Keratinocyte (primary cell): ENCODE results near the gene CYP46A1. TPM values are rescaled to one million over a fixed set of nuclear protein-coding genes. Genes with fewer than 3 reads are reported as not detected.

Experiments used
- DNase-seq: peaks from one replicate; pipeline ENCODE4 v3.0.0-alpha.2; 2011; ENCODE audit warnings: low read depth, missing footprints, low spot score
- FAIRE-seq: peaks from 2 replicates; lab custom pipeline; 2011; peaks lifted over from hg19 to GRCh38; lab: Jason Lieb, UNC
- H2AFZ ChIP-seq: 2 replicates; pipeline ENCODE4 v1.6.0; 2012; ENCODE audit warnings: low read length, control low read depth, inconsistent platforms; ENCODE audit not compliant: control insufficient read depth
- H3K27ac ChIP-seq: 2 replicates; pipeline ENCODE4 v1.5.1; 2011; ENCODE audit warnings: low read length; ENCODE audit not compliant: control insufficient read depth, insufficient read depth
- H3K27me3 ChIP-seq: 3 replicates; pipeline ENCODE4 v1.6.0; 2011; ENCODE audit warnings: low read length; ENCODE audit not compliant: control insufficient read depth, insufficient read depth; ENCODE audit errors: extremely low read depth
- H3K36me3 ChIP-seq, 2 experiments: 2 replicates in 1 of 2; 3 replicates in 1 of 2; pipeline ENCODE4 v1.5.1; 2011; ENCODE audit warnings: low read length in 2 of 2, mild to moderate bottlenecking in 1 of 2; ENCODE audit not compliant: control insufficient read depth in 2 of 2, insufficient read depth in 2 of 2; ENCODE audit errors: extremely low read depth in 1 of 2
- H3K4me1 ChIP-seq: 3 replicates; pipeline ENCODE4 v1.5.1; 2011; ENCODE audit warnings: low read length; ENCODE audit not compliant: control insufficient read depth, insufficient read depth; ENCODE audit errors: extremely low read depth
- H3K4me2 ChIP-seq: 3 replicates; pipeline ENCODE4 v1.6.0; 2011; ENCODE audit warnings: low read depth, low read length; ENCODE audit not compliant: control insufficient read depth, insufficient read depth; ENCODE audit errors: extremely low read depth
- H3K4me3 ChIP-seq, 3 experiments: fragments of 200-600 bp in 1 of 3; sonication (generic) in 1 of 3; 2 replicates in 2 of 3; 3 replicates in 1 of 3; pipeline ENCODE4 v1.5.1; 2011 to 2016; ENCODE audit warnings: low read length in 3 of 3, mild to moderate bottlenecking in 3 of 3, control low read depth in 2 of 3, inconsistent platforms in 1 of 3, low read depth in 1 of 3, mixed read lengths in 1 of 3, mixed run types in 1 of 3, moderate library complexity in 1 of 3; ENCODE audit not compliant: control insufficient read depth in 2 of 3, insufficient read depth in 2 of 3; ENCODE audit errors: extremely low read depth in 1 of 3
- H3K79me2 ChIP-seq: 2 replicates; pipeline ENCODE4 v1.6.0; 2012; ENCODE audit warnings: low read length; ENCODE audit not compliant: control insufficient read depth, insufficient read depth
- H3K9ac ChIP-seq: 3 replicates; pipeline ENCODE4 v1.6.0; 2011; ENCODE audit warnings: low read length; ENCODE audit not compliant: control insufficient read depth, insufficient read depth; ENCODE audit errors: extremely low read depth
- H3K9me1 ChIP-seq: 3 replicates; pipeline ENCODE4 v1.6.0; 2011; ENCODE audit warnings: low read length; ENCODE audit not compliant: control insufficient read depth, insufficient read depth; ENCODE audit errors: extremely low read depth
- H3K9me3 ChIP-seq: 2 replicates; pipeline ENCODE4 v1.5.1; 2012; ENCODE audit warnings: low read depth, low read length; ENCODE audit not compliant: control insufficient read depth
- H4K20me1 ChIP-seq: 3 replicates; pipeline ENCODE4 v1.6.0; 2011; ENCODE audit warnings: low read length; ENCODE audit not compliant: control insufficient read depth, insufficient read depth; ENCODE audit errors: extremely low read depth
- EZH2 ChIP-seq: IDR thresholded peaks from one replicate; pipeline ENCODE4 v1.6.1; 2012; ENCODE audit warnings: inconsistent platforms, mild to moderate bottlenecking, low read length, moderate library complexity
- dilution Hi-C: fragments of 300-500 bp; cut with MboI; formaldehyde crosslinking; loops from one replicate; pipeline ENCODE4 v1.7.0; 2020; ENCODE audit warnings: low sequenced_read_pairs; ENCODE audit not compliant: extremely low pct_ligation_motif_present
- polyA plus RNA-seq, 5 experiments: library from polyadenylated mRNA; depleted of rRNA in 3 of 5; stranded (reverse) in 3 of 5; stranded (forward) in 1 of 5; unstranded in 1 of 5; fragments of >200 nt; gene quantifications; 1 replicate in 1 of 5; 2 replicates in 3 of 5; 3 replicates in 1 of 5; pipeline versions ENCODE4 v1.2.1 to v1.2.3, GENCODE V29; 2011 to 2012; ENCODE audit warnings: missing spikeins in 2 of 5, low read depth in 1 of 5, low replicate concordance in 1 of 5
- TF ChIP-seq, protein P1 (sequence below), 3 experiments: IDR thresholded peaks in 1 of 3; conservative IDR thresholded peaks in 1 of 3; optimal IDR thresholded peaks in 1 of 3; 2 replicates in 2 of 3; 3 replicates in 1 of 3; pipeline versions ENCODE3 to v1.5.1; 2011; ENCODE audit warnings: low read length in 3 of 3, mild to moderate bottlenecking in 3 of 3, moderate library complexity in 2 of 3, control low read depth in 1 of 3, inconsistent platforms in 1 of 3; ENCODE audit not compliant: insufficient read depth in 2 of 3; ENCODE audit errors: extremely low read depth in 1 of 3

CYP46A1 gene
- polyA plus RNA-seq, 1 donor (not counting 4 experiments of a cell fraction or from before 2014, with no cell fraction given) = 0.01 TPM

DNA sequence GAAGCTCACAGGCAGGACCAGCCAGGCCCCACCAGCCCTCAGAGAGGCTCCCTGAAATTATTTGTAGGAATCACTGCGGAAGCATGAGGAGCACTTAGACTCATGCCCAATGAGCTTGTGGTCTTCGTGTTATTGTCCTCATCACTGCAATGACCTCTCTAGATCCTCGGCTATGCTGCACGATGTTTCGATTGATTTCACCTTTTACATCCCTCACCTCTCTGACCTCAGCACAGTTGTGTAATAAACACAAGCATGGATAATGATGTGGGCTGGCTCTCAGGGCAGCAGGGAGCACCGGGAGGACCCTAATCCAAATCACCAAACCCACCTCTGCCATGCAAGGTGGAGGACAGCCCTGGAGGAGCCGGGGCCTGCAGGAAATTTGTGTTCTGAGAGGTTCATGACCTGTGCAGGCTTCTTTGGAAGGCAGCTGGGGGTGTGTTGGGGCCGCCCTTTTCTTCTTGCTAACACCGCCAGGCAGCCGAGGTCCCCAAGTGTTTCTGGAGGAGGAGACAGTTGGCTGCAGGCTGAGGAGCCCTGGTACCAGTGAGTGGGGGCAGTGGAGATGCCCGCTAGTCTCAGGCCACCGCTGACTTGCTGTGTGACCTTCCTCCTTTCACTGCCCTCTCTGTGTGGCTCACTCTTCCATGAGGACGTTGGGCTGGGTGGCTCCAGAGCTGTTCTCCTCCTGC lies 79.6 kb downstream of the CYP46A1 start:
- H4K20me1 ChIP-seq = no peaks in the 10 kb centered on the region
- H3K79me2 ChIP-seq = no peaks in the 10 kb centered on the region
- no peak overlapping the region for H3K9ac ChIP-seq
- FAIRE-seq (no peak), DNase-seq (no peak)
- no peak overlapping the region for H3K4me2 ChIP-seq
- H2AFZ ChIP-seq = no peak overlapping the region
- H3K36me3 ChIP-seq = no peaks in the 10 kb centered on the region
- no peaks in the 10 kb centered on the region for H3K9me1 ChIP-seq
- no peak overlapping the region for H3K4me3 ChIP-seq
- no peaks in the 10 kb centered on the region for H3K9me3 ChIP-seq
- peaks cover 9% of the 10 kb centered on the region for H3K27me3 ChIP-seq
- no peak overlapping the region for H3K27ac ChIP-seq
- H3K4me1 ChIP-seq = peaks cover 3% of the 10 kb centered on the region
- dilution Hi-C loops = no loop called here
- TF ChIP-seq, protein P1, sequence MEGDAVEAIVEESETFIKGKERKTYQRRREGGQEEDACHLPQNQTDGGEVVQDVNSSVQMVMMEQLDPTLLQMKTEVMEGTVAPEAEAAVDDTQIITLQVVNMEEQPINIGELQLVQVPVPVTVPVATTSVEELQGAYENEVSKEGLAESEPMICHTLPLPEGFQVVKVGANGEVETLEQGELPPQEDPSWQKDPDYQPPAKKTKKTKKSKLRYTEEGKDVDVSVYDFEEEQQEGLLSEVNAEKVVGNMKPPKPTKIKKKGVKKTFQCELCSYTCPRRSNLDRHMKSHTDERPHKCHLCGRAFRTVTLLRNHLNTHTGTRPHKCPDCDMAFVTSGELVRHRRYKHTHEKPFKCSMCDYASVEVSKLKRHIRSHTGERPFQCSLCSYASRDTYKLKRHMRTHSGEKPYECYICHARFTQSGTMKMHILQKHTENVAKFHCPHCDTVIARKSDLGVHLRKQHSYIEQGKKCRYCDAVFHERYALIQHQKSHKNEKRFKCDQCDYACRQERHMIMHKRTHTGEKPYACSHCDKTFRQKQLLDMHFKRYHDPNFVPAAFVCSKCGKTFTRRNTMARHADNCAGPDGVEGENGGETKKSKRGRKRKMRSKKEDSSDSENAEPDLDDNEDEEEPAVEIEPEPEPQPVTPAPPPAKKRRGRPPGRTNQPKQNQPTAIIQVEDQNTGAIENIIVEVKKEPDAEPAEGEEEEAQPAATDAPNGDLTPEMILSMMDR (optimal IDR thresholded peaks at IDR 0.05 in 1 of 3, IDR thresholded peaks at IDR 0.05 in 1 of 3, conservative IDR thresholded peaks at IDR 0.05 in 1 of 3; ENCODE audit: extremely low read depth in 1 of 3, insufficient read depth in 2 of 3, low read length in 3 of 3) = no peak
- TF ChIP-seq EZH2 = no peak

DNA sequence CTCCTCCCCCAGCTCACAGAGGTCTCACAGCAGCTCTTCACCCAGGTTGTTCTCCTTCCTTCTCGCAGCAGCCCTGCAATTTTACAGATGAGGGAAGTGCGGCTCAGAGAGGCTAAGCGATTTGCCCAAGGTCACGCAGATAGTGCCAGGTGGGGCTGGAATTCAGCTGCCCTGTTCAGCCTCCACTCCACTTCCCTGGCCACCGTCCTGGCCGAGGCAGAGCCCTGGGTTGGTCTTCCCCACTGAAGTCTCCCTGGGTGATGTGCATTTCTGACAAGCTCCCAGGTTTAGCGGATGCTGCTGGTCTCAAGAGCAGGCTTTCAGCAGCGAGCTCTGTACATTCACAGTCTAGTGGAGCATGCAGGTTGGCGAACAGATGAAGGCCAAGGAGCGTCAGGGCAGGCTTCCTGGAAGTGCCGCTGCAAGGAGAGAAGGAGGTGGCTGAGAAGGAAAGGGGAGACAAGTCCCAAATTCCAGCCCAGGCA lies 80.2 kb downstream of the CYP46A1 start:
- H3K79me2 ChIP-seq = no peaks in the 10 kb centered on the region
- no peak overlapping the region for H3K4me2 ChIP-seq
- TF ChIP-seq, protein P1 (optimal IDR thresholded peaks at IDR 0.05 in 1 of 3, IDR thresholded peaks at IDR 0.05 in 1 of 3, conservative IDR thresholded peaks at IDR 0.05 in 1 of 3; ENCODE audit: extremely low read depth in 1 of 3, insufficient read depth in 2 of 3, low read length in 3 of 3) = no peak
- no peak for TF ChIP-seq EZH2
- H3K36me3 ChIP-seq = no peaks in the 10 kb centered on the region
- H3K9me1 ChIP-seq = no peaks in the 10 kb centered on the region
- FAIRE-seq = no peak
- H3K27ac ChIP-seq = no peak overlapping the region
- H3K27me3 ChIP-seq = peaks cover 11% of the 10 kb centered on the region
- no peaks in the 10 kb centered on the region for H3K4me1 ChIP-seq
- no peak overlapping the region for H2AFZ ChIP-seq
- H4K20me1 ChIP-seq = no peaks in the 10 kb centered on the region
- dilution Hi-C loops = no loop called here
- no peaks in the 10 kb centered on the region for H3K9me3 ChIP-seq
- H3K4me3 ChIP-seq = no peak overlapping the region
- H3K9ac ChIP-seq = no peak overlapping the region
- DNase-seq = no peak
